B cell (primary cell): ENCODE results near the gene ADGRD1. TPM values are rescaled to one million over a fixed set of nuclear protein-coding genes. Genes with fewer than 3 reads are reported as not detected.

Source experiments
- ATAC-seq: fragments of 200-7000 bp; cut with Tn5 transposase; one replicate; pipeline ENCODE4 v1.10.0; 2021; ENCODE audit warnings: low read depth, mild to moderate bottlenecking, moderate number of reproducible peaks, moderate library complexity
- CTCF ChIA-PET: fragments of 350-600 bp; sonication (Branson Sonifier 250); formaldehyde crosslinking; loops from one replicate; lab custom pipeline; 2021; ENCODE audit warnings: antibody characterized with exemption, inconsistent platforms; lab: Charles Lee
- POLR2A ChIA-PET: fragments of 350-600 bp; sonication (Branson Sonifier 250); formaldehyde crosslinking; loops from one replicate; lab custom pipeline; 2021; ENCODE audit warnings: antibody characterized with exemption; lab: Charles Lee
- DNase-seq: peaks from one replicate; pipeline ENCODE4 v3.0.0; 2013
- H2AFZ ChIP-seq: 2 replicates; pipeline ENCODE4 v1.6.1; 2012; ENCODE audit warnings: mild to moderate bottlenecking, low read depth, low read length; ENCODE audit not compliant: insufficient read depth, poor library complexity, severe bottlenecking
- H3K27ac ChIP-seq, 2 donors: 1 replicate in 1 of 2; 2 replicates in 1 of 2; pipeline ENCODE4 v1.5.1; 2012 to 2013; ENCODE audit warnings: low read length in 2 of 2, mild to moderate bottlenecking in 2 of 2, moderate library complexity in 1 of 2
- H3K27me3 ChIP-seq, 4 experiments: fragments of 200-600 bp in 1 of 4; sonication (generic) in 1 of 4; replicated peaks in 1 of 4; 1 replicate in 2 of 4; 2 replicates in 2 of 4; pipeline versions ENCODE4 v1.6.1 to v1.7.0; 2013 to 2016; ENCODE audit warnings: low read length in 3 of 4, mild to moderate bottlenecking in 2 of 4, mixed read lengths in 1 of 4, moderate library complexity in 1 of 4; ENCODE audit not compliant: insufficient read depth in 4 of 4, control insufficient read depth in 3 of 4; ENCODE audit errors: control extremely low read depth in 1 of 4
- H3K36me3 ChIP-seq, 2 experiments: replicated peaks in 1 of 2; 1 replicate in 1 of 2; 2 replicates in 1 of 2; pipeline versions ENCODE4 v1.6.1 to v1.7.1; 2013; ENCODE audit warnings: low read length in 1 of 2; ENCODE audit not compliant: insufficient read depth in 2 of 2, control insufficient read depth in 1 of 2; ENCODE audit errors: control extremely low read depth in 1 of 2, extremely low read depth in 1 of 2
- H3K4me1 ChIP-seq, 2 donors: fragments of 200-600 bp in 1 of 2; sonication (generic) in 1 of 2; 1 replicate in 1 of 2; 2 replicates in 1 of 2; pipeline versions ENCODE4 v1.5.1 to v1.6.1; 2013 to 2017; ENCODE audit warnings: low read length in 2 of 2; ENCODE audit not compliant: control insufficient read depth in 2 of 2, insufficient read depth in 2 of 2
- H3K4me2 ChIP-seq: replicated peaks from 2 replicates; pipeline ENCODE3; 2012; ENCODE audit warnings: mild to moderate bottlenecking, low read depth, low read length; ENCODE audit not compliant: poor library complexity, severe bottlenecking
- H3K4me3 ChIP-seq, 5 experiments: fragments of 200-600 bp in 1 of 5; sonication (generic) in 1 of 5; 1 replicate in 3 of 5; 2 replicates in 2 of 5; pipeline versions ENCODE4 v1.5.1 to v1.7.0; 2011 to 2016; ENCODE audit warnings: low read length in 4 of 5, mild to moderate bottlenecking in 4 of 5, low read depth in 2 of 5, control low read depth in 1 of 5, moderate library complexity in 1 of 5; ENCODE audit not compliant: insufficient read depth in 1 of 5; ENCODE audit errors: control extremely low read depth in 1 of 5, extremely low read depth in 1 of 5
- H3K79me2 ChIP-seq: fragments of 200-600 bp; sonication (generic); one replicate; pipeline ENCODE4 v1.6.0; 2016; ENCODE audit warnings: low read length; ENCODE audit not compliant: control insufficient read depth, insufficient read depth
- H3K9ac ChIP-seq: fragments of 200-600 bp; sonication (generic); 2 replicates; pipeline ENCODE4 v1.6.1; 2017; ENCODE audit warnings: mild to moderate bottlenecking, low read length, moderate library complexity
- H3K9me3 ChIP-seq, 3 donors: one replicate each; pipeline versions ENCODE4 v1.6.1 to v1.7.1; 2013; ENCODE audit warnings: low read length in 2 of 3; ENCODE audit not compliant: control insufficient read depth in 2 of 3, insufficient read depth in 1 of 3; ENCODE audit errors: control extremely low read depth in 1 of 3
- H4K20me1 ChIP-seq: 2 replicates; pipeline ENCODE4 v1.6.0; 2012; ENCODE audit warnings: mild to moderate bottlenecking, low read length; ENCODE audit not compliant: insufficient read depth, control insufficient read depth, poor library complexity, severe bottlenecking
- H3K27ac Mint-ChIP-seq: one replicate; pipeline ENCODE4 v1.8.0; 2021; ENCODE audit warnings: mixed read lengths
- H3K27me3 Mint-ChIP-seq: one replicate; pipeline ENCODE4 v1.8.0; 2021; ENCODE audit warnings: mixed read lengths
- H3K4me1 Mint-ChIP-seq: one replicate; pipeline ENCODE4 v1.8.0; 2021; ENCODE audit warnings: mixed read lengths
- H3K4me3 Mint-ChIP-seq: one replicate; pipeline ENCODE4 v1.8.0; 2021; ENCODE audit warnings: mixed read lengths
- H3K9me3 Mint-ChIP-seq: one replicate; pipeline ENCODE4 v1.8.0; 2022; ENCODE audit warnings: mixed read lengths; ENCODE audit not compliant: insufficient read depth
- CTCF ChIP-seq: fragments of 200-600 bp; IDR thresholded peaks from one replicate; pipeline ENCODE4 v1.8.0; 2022; ENCODE audit warnings: antibody characterized with exemption, mild to moderate bottlenecking
- EZH2 ChIP-seq: IDR thresholded peaks from 2 replicates; pipeline ENCODE4 v1.6.1; 2012; ENCODE audit warnings: borderline replicate concordance, low read depth, mild to moderate bottlenecking, moderate library complexity, low read length; ENCODE audit not compliant: insufficient read depth, poor library complexity, severe bottlenecking
- WGBS: methylation state at CpG from one replicate; pipeline ENCODE4 v1.1.5; 2013; ENCODE audit warnings: missing lambda C conversion rate; ENCODE audit not compliant: insufficient coverage; 5-methylcytosine and 5-hydroxymethylcytosine counted together
- intact Hi-C: fragments of 100-400 bp; cut with micrococcal nuclease; formaldehyde crosslinking; loops from one replicate; pipeline ENCODE4 v1.10.0; 2022
- polyA plus RNA-seq: library from polyadenylated mRNA; depleted of rRNA; stranded (reverse); fragments of >200 nt; gene quantifications from 2 replicates; pipeline ENCODE4 v1.2.3, GENCODE V29; 2012
- total RNA-seq, 2 donors: library from RNA; stranded (reverse); fragments of 120-200 nt in 1 of 2; gene quantifications; 1 replicate in 1 of 2; 2 replicates in 1 of 2; pipeline versions ENCODE4 v1.2.3 to v1.2.4, GENCODE V29; 2013 to 2022

The ADGRD1 gene
- total and polyA plus RNA-seq, 2 donors (not counting 1 experiment from before 2014, with no cell fraction given): 1.1 to 2.2 TPM

GRCh38 chr12:130977046-130977742, 23.5 kb downstream of the ADGRD1 start:
- H3K4me1 Mint-ChIP-seq: peaks cover 32% of the 10 kb centered on the region
- POLR2A ChIA-PET: interaction anchor here (0.6 kb wide), 1 partner anchor 9 kb away, joined by 6 read pairs; no protein-coding TSS in a partner anchor
- peaks cover 0 to 15% (median 0%) of the 10 kb centered on the region in 3 donors for H3K9me3 ChIP-seq
- no peaks in the 10 kb centered on the region for H3K36me3 ChIP-seq
- TF ChIP-seq CTCF (no peak), EZH2 (no peak)
- no peaks in the 10 kb centered on the region for H3K79me2 ChIP-seq
- H3K4me3 Mint-ChIP-seq: no peak overlapping the region
- peaks cover 31 to 35% of the 10 kb centered on the region in 2 donors for H3K4me1 ChIP-seq
- H3K27me3 ChIP-seq: no peaks in the 10 kb centered on the region
- H3K9me3 Mint-ChIP-seq: no peaks in the 10 kb centered on the region
- no peak overlapping the region for H2AFZ ChIP-seq
- no peak overlapping the region for H3K27ac ChIP-seq
- intact Hi-C loops: no loop called here
- ATAC-seq (no peak), DNase-seq (no peak)
- no peak overlapping the region for H3K4me2 ChIP-seq
- CTCF ChIA-PET: interaction anchor here (0.8 kb wide), 1 partner anchor 775 kb away, joined by 3 read pairs; no protein-coding TSS in a partner anchor
- peaks cover 2% of the 10 kb centered on the region for H3K27me3 Mint-ChIP-seq
- no peaks in the 10 kb centered on the region for H4K20me1 ChIP-seq
- no peak overlapping the region for H3K9ac ChIP-seq
- no peak overlapping the region for H3K27ac Mint-ChIP-seq
- 98% methylated on average over 17 of the region's 17 CpGs for WGBS
- H3K4me3 ChIP-seq: no peak overlapping the region

GRCh38 chr12:130977743-130978095, 24.0 kb downstream of the ADGRD1 start:
- Mint-ChIP-seq H3K9me3 (no peaks in the 10 kb centered on the region), H3K4me1 (peaks cover 38% of the 10 kb centered on the region), H3K27me3 (no peaks in the 10 kb centered on the region), H3K27ac (no peak overlapping the region), H3K4me3 (no peak overlapping the region)
- H3K27ac ChIP-seq: no peak overlapping the region
- H3K4me3 ChIP-seq: no peak overlapping the region
- no peak overlapping the region for H3K4me2 ChIP-seq
- intact Hi-C loops: no loop called here
- no peak overlapping the region for H3K9ac ChIP-seq
- no peaks in the 10 kb centered on the region for H3K79me2 ChIP-seq
- H3K27me3 ChIP-seq: no peaks in the 10 kb centered on the region
- peaks cover 36 to 40% of the 10 kb centered on the region in 2 donors for H3K4me1 ChIP-seq
- no peak for DNase-seq
- ChIA-PET POLR2A (no interaction called here), CTCF (interaction anchor here (0.8 kb wide), 1 partner anchor 774 kb away, joined by 3 read pairs; no protein-coding TSS in a partner anchor)
- peaks cover 0 to 15% (median 0%) of the 10 kb centered on the region in 3 donors for H3K9me3 ChIP-seq
- TF ChIP-seq CTCF (no peak), EZH2 (no peak)
- 95% methylated on average over 10 of the region's 10 CpGs for WGBS
- H3K36me3 ChIP-seq: no peaks in the 10 kb centered on the region
- ATAC-seq: no peak
- no peak overlapping the region for H2AFZ ChIP-seq
- no peaks in the 10 kb centered on the region for H4K20me1 ChIP-seq
